HG03025 (cell line): ENCODE data around the gene SERPINI2.
"Not testable (repeated sequence)": the region's sequence is repeated elsewhere in the genome, so short reads cannot be mapped to it uniquely, and the experiment has no call there.

Experiments
- ATAC-seq: cut with Tn5 transposase; IDR thresholded peaks from one replicate; pipeline ENCODE4 v1.9.1; 2021; ENCODE audit warnings: mild to moderate bottlenecking, moderate library complexity; ENCODE audit not compliant: unreplicated experiment, low FRiP score

The SERPINI2 gene

GRCh38 chr3:167451282-167451681, 22.6 kb downstream of the SERPINI2 start:
- ATAC-seq: no peak

- no peak for ATAC-seq
Observed at GRCh38 chr3:167450675-167451074, 23.2 kb downstream of the SERPINI2 start.

- ATAC-seq: no peak
Observed at GRCh38 chr3:167450195-167450594, 23.6 kb downstream of the SERPINI2 start.

- no peak for ATAC-seq
Observed at GRCh38 chr3:167445491-167445890, 28.4 kb downstream of the SERPINI2 start.

GRCh38 chr3:167441256-167441655, 32.6 kb downstream of the SERPINI2 start:
- ATAC-seq: no peak

- ATAC-seq: no peak
Observed at GRCh38 chr3:167437428-167438139, 36.3 kb downstream of the SERPINI2 start.

- ATAC-seq: not testable (repeated sequence)
Observed at GRCh38 chr3:167426962-167427361, 46.9 kb downstream of the SERPINI2 start.

GRCh38 chr3:167422396-167422795, 51.4 kb downstream of the SERPINI2 start:
- not testable (repeated sequence) for ATAC-seq

GRCh38 chr3:167409611-167410010, 64.2 kb downstream of the SERPINI2 start:
- no peak for ATAC-seq

- no peak for ATAC-seq
Observed at GRCh38 chr3:167406876-167407492, 66.9 kb downstream of the SERPINI2 start.

GRCh38 chr3:167397826-167398225, 76.0 kb downstream of the SERPINI2 start:
- no peak for ATAC-seq

GRCh38 chr3:167396075-167396474, 77.8 kb downstream of the SERPINI2 start:
- no peak for ATAC-seq

GRCh38 chr3:167394003-167394402, 79.8 kb downstream of the SERPINI2 start:
- ATAC-seq: no peak
